ENCODE measurements around the gene FNDC3B.

The FNDC3B gene

DNA sequence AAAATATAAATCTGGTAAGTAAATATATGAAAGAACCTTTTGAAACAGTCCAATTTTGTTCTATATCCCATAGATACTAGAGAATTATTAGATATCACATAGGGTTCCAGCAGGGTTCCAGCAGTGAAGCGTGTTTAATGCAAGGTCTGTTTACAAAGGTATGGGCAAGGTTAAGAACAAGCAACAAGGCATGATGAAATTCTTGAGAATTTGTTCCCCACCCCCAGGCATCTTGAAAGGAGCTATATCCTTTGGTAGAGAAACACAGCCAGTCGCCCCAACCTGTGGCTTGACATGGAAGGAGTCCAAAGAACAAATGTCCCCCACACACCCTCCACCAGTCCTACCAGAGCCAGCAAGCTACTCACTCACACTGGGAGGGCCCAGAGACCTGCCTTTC, 18.6 kb upstream of the FNDC3B start:
- TF ChIP-seq CTCF (IDR thresholded peaks at IDR 0.05; ENCODE audit: insufficient read depth, low read depth, low read length, missing control alignments) = no peak
- DNase-seq (ENCODE audit: low read depth) = no peak
- H3K4me3 ChIP-seq (ENCODE audit: low read depth, low read length) = no peak overlapping the region

DNA sequence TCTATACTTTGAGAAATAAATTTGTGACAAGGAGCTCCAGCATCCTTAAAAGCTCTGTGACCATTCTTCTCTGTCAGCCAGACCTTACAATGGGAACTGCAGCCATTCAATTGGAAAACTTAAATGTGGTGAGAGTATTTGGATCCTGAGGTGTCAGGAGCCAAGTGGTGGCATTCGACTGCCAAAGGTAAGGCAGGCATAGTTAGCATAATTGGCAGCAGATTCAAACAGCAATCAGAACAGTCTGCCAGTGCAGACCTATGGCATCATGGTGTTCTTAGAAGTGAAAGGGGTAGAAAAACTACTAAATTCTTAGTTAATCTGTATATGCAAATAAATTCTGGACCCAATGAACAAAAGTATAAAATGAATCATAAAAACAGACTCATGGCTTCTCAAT, 18.2 kb upstream of the FNDC3B start:
- no peak for DNase-seq (ENCODE audit: low read depth)
- no peak overlapping the region for H3K4me3 ChIP-seq (ENCODE audit: low read depth, low read length)
- no peak for TF ChIP-seq CTCF (IDR thresholded peaks at IDR 0.05; ENCODE audit: insufficient read depth, low read depth, low read length, missing control alignments)

DNA sequence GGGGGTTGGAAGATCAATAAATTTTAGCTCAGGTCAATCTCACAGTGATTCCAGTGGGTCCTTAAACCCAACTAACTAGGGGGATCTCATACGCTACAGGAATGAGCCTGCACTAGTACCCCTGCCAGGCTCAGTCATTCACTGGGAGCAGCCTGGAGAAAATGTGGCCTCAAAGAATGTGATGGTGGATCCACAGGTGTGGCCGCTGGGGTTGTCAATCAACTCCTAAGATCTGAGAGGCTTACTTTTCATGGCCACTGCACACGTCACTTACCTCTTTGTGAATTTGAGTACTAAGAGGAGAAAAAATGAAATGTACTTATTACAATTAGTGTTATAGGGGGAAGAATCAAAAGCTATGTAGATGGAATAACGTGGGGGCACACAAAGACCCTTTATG, 17.5 kb upstream of the FNDC3B start:
- DNase-seq (ENCODE audit: low read depth) = no peak
- TF ChIP-seq CTCF (IDR thresholded peaks at IDR 0.05; ENCODE audit: insufficient read depth, low read depth, low read length, missing control alignments) = no peak

DNA sequence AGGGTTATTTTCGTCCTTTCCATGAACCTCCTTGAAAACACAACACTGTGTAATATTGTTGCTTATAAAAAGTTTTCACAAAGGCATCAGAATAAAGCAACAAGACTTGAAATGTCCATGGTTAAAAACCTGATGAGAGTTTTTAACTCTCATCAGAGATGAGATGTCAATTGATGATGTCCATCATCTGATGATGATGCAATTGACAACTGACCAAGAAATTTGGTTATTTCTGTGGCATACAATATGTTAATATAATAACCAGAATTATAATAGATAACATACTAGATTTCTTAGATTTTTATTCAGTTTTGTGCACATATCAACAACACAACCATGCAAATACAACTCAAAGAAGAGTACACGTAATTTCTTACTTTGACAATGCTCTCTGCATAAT, 15.5 kb upstream of the FNDC3B start:
- no peak overlapping the region for H3K4me3 ChIP-seq (ENCODE audit: low read depth, low read length)

More for the DNA sequence above, 17.5 kb upstream of the FNDC3B start:
- no peak overlapping the region for H3K4me3 ChIP-seq (ENCODE audit: low read depth, low read length)

DNA sequence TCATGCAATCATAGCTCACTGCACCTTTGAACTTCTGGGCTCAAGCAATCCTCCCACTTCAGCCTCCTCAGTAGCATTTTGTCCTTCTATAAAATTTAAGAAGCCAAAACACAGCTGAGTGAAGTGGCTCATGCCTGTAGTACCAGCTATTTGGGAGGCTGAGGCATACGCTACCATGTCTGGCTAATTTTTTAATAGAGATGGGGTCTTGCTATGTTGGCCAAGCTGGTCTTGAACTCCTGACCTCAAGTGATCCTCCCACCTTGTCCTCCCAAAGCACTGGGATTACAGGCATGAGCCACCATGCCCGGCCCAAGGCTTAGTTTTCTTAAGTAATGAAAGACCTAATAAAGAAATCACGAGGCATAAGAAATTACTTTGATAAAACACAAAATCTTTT, 14.7 kb upstream of the FNDC3B start:
- TF ChIP-seq CTCF (IDR thresholded peaks at IDR 0.05; ENCODE audit: insufficient read depth, low read depth, low read length, missing control alignments) = no peak
- no peak overlapping the region for H3K4me3 ChIP-seq (ENCODE audit: low read depth, low read length)
- DNase-seq (ENCODE audit: low read depth) = no peak

More for the DNA sequence above, 15.5 kb upstream of the FNDC3B start:
- DNase-seq (ENCODE audit: low read depth) = no peak
- TF ChIP-seq CTCF (IDR thresholded peaks at IDR 0.05; ENCODE audit: insufficient read depth, low read depth, low read length, missing control alignments) = no peak

DNA sequence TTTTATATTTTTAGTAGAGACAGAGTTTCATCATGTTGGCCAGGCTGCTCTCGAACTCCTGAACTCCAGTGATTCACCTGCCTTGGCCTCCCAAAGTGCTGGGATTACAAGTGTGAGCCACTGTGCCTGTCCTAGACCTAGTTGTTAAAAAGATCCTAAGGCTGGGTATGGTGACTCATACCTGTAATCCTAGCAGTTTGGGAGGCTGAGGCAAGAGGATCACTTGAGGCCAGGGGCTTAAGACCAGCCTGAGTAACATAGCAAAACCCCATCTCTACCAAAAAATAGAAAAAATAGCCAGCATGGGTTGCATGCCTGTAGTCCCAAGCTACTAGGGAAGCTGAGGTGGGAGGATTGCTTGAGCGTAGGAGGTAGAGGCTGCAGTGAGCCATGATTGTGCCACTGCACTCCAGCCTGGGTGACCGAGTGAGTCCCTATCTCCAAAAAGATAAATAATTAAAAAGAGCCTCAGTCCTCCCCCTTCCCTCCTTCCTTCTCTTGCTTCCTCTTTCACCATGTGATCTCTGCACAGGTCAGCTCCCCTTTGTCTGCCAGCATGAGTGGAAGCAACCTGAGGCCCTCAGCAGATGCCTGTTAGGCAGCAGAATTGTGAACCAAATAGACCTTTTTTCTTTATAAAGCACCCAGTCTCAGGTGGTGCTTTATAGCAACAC, 9.8 kb upstream of the FNDC3B start:
- DNase-seq (ENCODE audit: low read depth) = no peak
- no peak overlapping the region for H3K4me3 ChIP-seq (ENCODE audit: low read depth, low read length)
- no peak for TF ChIP-seq CTCF (IDR thresholded peaks at IDR 0.05; ENCODE audit: insufficient read depth, low read depth, low read length, missing control alignments)

GRCh38 chr3:172030181-172030580, 9.2 kb upstream of the FNDC3B start:
- no peak for TF ChIP-seq CTCF (IDR thresholded peaks at IDR 0.05; ENCODE audit: insufficient read depth, low read depth, low read length, missing control alignments)
- H3K4me3 ChIP-seq (ENCODE audit: low read depth, low read length) = no peak overlapping the region
- no peak for DNase-seq (ENCODE audit: low read depth)
